HepG2 (cell line): ENCODE results near the gene C2orf15. TPM values are rescaled to one million over a fixed set of nuclear protein-coding genes. Genes with fewer than 3 reads are reported as not detected.

Source experiments
- BORCS8-MEF2B ChIP-seq: sonication (generic); formaldehyde crosslinking; IDR thresholded peaks from 2 replicates; pipeline ENCODE4 v1.8.0; 2022; ENCODE audit warnings: mild to moderate bottlenecking, missing genetic modification reagents
- CREB1 ChIP-seq, 2 experiments: fragments of 450-650 bp in 1 of 2; IDR thresholded peaks; 2 replicates each; pipeline ENCODE4 v1.6.1; 2016 to 2017; ENCODE audit warnings: control low read depth in 1 of 2, mild to moderate bottlenecking in 1 of 2, missing compliant biosample characterization in 1 of 2, missing genetic modification characterization in 1 of 2
- HCFC1 ChIP-seq: fragments of 150-350 bp; IDR thresholded peaks from 2 replicates; pipeline ENCODE4 v1.6.1; 2014; ENCODE audit warnings: low read depth, low read length
- KMT2A ChIP-seq: sonication (generic); formaldehyde crosslinking; IDR thresholded peaks from 2 replicates; pipeline ENCODE4 v1.4.0; 2020; ENCODE audit warnings: missing genetic modification reagents
- NBN ChIP-seq: fragments of 450-650 bp; conservative IDR thresholded peaks from 2 replicates; pipeline ENCODE4 v1.6.1; 2017
- NFAT5 ChIP-seq: sonication (generic); formaldehyde crosslinking; IDR thresholded peaks from 2 replicates; pipeline ENCODE4 v1.4.0; 2020; ENCODE audit warnings: missing genetic modification reagents
- TCF7L2 ChIP-seq: IDR thresholded peaks from 2 replicates; pipeline ENCODE4 v1.6.1; 2011; ENCODE audit warnings: mild to moderate bottlenecking, low read depth, low read length, moderate library complexity
- TEAD2 ChIP-seq: sonication (generic); formaldehyde crosslinking; IDR thresholded peaks from 2 replicates; pipeline ENCODE4 v1.9.0; 2021; ENCODE audit warnings: missing genetic modification reagents
- YEATS2 ChIP-seq: sonication (generic); formaldehyde crosslinking; IDR thresholded peaks from 2 replicates; pipeline ENCODE4 v1.4.0; 2020; ENCODE audit warnings: missing genetic modification reagents, borderline replicate concordance
- ZBTB1 ChIP-seq: sonication (generic); formaldehyde crosslinking; IDR thresholded peaks from 2 replicates; pipeline ENCODE4 v1.4.0; 2020; ENCODE audit warnings: missing genetic modification reagents, borderline replicate concordance
- ZC3H4 ChIP-seq: sonication (generic); formaldehyde crosslinking; IDR thresholded peaks from 2 replicates; pipeline ENCODE4 v1.4.0; 2020; ENCODE audit warnings: missing genetic modification reagents, borderline replicate concordance
- ZNF232 ChIP-seq: sonication (generic); formaldehyde crosslinking; IDR thresholded peaks from 2 replicates; pipeline ENCODE4 v1.4.0; 2020; ENCODE audit warnings: missing genetic modification reagents, borderline replicate concordance
- ZNF276 ChIP-seq: sonication (generic); formaldehyde crosslinking; IDR thresholded peaks from 2 replicates; pipeline ENCODE4 v1.4.0; 2020; ENCODE audit warnings: mild to moderate bottlenecking, low read depth, missing genetic modification reagents
- ZNF770 ChIP-seq: sonication (generic); formaldehyde crosslinking; IDR thresholded peaks from 2 replicates; pipeline ENCODE4 v1.5.0; 2020; ENCODE audit warnings: mild to moderate bottlenecking, missing genetic modification reagents
- ZSCAN22 ChIP-seq: sonication (generic); formaldehyde crosslinking; IDR thresholded peaks from 2 replicates; pipeline ENCODE4 v1.4.0; 2020; ENCODE audit warnings: mild to moderate bottlenecking, missing genetic modification reagents
- polyA plus RNA-seq, 8 experiments: library from polyadenylated mRNA; depleted of rRNA in 3 of 8; stranded (reverse) in 7 of 8; unstranded in 1 of 8; fragments of >200 nt; fragmentation: Illumina TruSeq in 4 of 8; extraction: Trizol in 4 of 8; gene quantifications; 2 replicates each; pipeline versions ENCODE4 v1.2.1 to v1.2.3, GENCODE V29; 2011 to 2016; ENCODE audit warnings: low read depth in 4 of 8, missing spikeins in 1 of 8, mixed read lengths in 1 of 8; ENCODE audit not compliant: insufficient read depth in 1 of 8
- total RNA-seq, 5 experiments: library from RNA; depleted of rRNA; stranded (reverse); fragments of >200 nt; fragmentation: Illumina TruSeq; extraction: Trizol; gene quantifications; 2 replicates each; pipeline ENCODE4 v1.2.3, GENCODE V29; 2016; ENCODE audit warnings: low read depth in 1 of 5
- TF ChIP-seq, protein P1 (sequence below): IDR thresholded peaks from 2 replicates; pipeline ENCODE4 v1.6.1; 2016; ENCODE audit warnings: mild to moderate bottlenecking
- TF ChIP-seq, protein P2 (sequence below): sonication (generic); formaldehyde crosslinking; IDR thresholded peaks from 2 replicates; pipeline ENCODE4 v1.5.0; 2020; ENCODE audit warnings: missing genetic modification reagents, mild to moderate bottlenecking, borderline replicate concordance

C2orf15 gene
- total and polyA plus RNA-seq, 2 of the 13 experiments (the other 11 are each of a cell fraction or from before 2014, with no cell fraction given), result 5.5 to 8.3 TPM

DNA sequence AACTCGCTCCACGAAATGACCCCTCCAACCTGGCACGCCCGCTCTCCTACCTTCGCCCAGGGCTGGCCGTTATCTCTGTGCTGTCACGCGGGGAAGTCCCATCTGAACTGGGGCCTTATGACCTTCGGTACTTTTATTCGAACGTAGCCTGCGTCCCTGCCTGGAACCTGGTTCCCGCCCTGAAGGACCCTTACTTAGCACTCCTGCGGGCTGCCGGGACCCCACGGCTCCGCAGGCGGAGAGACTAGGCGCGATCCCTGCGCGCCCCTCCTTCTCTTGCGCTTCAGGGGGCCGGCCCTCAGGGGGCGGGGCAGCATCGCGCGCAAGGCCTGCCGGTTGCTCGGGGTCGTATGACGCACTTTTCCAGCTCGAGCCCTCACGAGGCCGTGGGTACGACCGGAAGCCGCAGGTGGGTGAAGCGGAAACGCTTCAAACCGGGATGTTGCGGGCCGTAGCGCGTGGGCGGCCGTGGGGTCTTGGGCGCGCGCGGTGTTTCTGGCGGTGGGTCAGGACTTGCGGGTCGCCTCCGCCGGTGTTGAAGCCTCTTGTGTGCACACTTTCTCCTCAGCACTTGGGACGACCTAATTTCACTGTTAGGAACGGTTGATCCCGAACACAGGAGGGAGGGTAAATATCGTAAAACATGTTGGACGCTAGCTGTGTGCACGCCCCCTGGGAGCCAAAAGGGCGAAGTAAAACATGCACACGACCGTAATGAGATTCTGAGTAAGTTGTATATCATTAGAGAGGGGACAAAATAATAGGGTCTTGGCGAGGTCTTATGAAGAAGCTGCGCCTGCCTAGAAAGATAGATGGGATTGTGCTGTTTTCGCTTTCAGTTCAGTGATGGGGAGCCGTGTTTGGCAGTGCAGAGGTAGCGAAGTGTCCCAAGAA is 13.4 kb downstream of the C2orf15 start, which contains the start of the genes LIPT1 and TSGA10 (continued):
- peak; percentile 98 for TF ChIP-seq YEATS2 (CRISPR knock-in tag)
- peak; percentile 98 for TF ChIP-seq ZNF276 (CRISPR knock-in tag)
- TF ChIP-seq ZSCAN22 (CRISPR knock-in tag), result 0 out of 2 replicates have a peak, but pooled peaks have one; percentile 53
- no peak for TF ChIP-seq TCF7L2
- TF ChIP-seq KMT2A, result peak; percentile 99
- peak; percentile 84 for TF ChIP-seq CREB1 (IDR thresholded peaks at IDR 0.05)
- peak; percentile 92 for TF ChIP-seq CREB1 (CRISPR knock-in tag; IDR thresholded peaks at IDR 0.05)
- peak; percentile 99 for TF ChIP-seq BORCS8-MEF2B (CRISPR knock-in tag)
- TF ChIP-seq HCFC1, result peak; percentile 62
- TF ChIP-seq TEAD2 (CRISPR knock-in tag), result 0 out of 2 replicates have a peak, but pooled peaks have one; percentile 44
- peak; percentile 86 for TF ChIP-seq NFAT5 (CRISPR knock-in tag)
- TF ChIP-seq ZNF770 (CRISPR knock-in tag), result peak; percentile 72
- peak; percentile 22; the same call in 1 of the 2 replicates for TF ChIP-seq ZC3H4
- TF ChIP-seq, protein P1, sequence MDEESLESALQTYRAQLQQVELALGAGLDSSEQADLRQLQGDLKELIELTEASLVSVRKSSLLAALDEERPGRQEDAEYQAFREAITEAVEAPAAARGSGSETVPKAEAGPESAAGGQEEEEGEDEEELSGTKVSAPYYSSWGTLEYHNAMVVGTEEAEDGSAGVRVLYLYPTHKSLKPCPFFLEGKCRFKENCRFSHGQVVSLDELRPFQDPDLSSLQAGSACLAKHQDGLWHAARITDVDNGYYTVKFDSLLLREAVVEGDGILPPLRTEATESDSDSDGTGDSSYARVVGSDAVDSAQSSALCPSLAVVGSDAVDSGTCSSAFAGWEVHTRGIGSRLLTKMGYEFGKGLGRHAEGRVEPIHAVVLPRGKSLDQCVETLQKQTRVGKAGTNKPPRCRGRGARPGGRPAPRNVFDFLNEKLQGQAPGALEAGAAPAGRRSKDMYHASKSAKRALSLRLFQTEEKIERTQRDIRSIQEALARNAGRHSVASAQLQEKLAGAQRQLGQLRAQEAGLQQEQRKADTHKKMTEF (CRISPR knock-in tag), result peak; percentile 97
- TF ChIP-seq NBN, result no peak
- peak; percentile 98 for TF ChIP-seq ZNF232
- TF ChIP-seq ZBTB1 (CRISPR knock-in tag), result no peak; the same call in 1 of the 2 replicates
- TF ChIP-seq, protein P2, sequence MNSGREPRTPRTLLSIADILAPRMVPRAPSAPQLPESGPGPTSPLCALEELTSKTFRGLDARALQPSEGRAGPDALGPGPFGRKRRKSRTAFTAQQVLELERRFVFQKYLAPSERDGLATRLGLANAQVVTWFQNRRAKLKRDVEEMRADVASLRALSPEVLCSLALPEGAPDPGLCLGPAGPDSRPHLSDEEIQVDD, result peak; percentile 49; the same call in 1 of the 2 replicates
